ENCODE measurements around the gene LRATD1. TPM values are rescaled to one million over a fixed set of nuclear protein-coding genes. Genes with fewer than 3 reads are reported as not detected.

The LRATD1 gene
- total RNA-seq, 4 donors from 2014 or later = 41.5 to 70.9 (median 59.3) TPM

DNA sequence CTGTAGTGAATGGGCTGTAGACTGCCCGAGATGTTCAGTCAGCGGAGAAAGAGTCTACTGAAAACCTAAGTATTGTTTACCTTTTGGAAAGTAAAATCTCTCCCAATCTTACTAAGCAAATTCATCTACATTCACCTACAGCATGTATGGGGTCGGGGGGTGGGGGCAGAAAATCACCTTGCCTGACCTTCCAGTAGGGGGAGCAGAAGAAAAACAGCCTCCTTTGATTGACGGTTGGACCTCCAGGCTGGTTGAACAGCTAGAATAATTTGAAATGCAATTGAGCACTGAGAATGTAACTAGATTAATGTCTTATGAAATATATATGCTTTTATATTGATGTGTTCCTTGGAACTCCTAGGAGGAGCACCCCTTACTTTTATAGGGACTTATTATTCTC lies 10.0 kb downstream of the LRATD1 start:
- no peak for DNase-seq (ENCODE audit: low spot score in 2 of 2)
- no peak for TF ChIP-seq EP300 (IDR thresholded peaks at IDR 0.05)
- TF ChIP-seq, protein P1, sequence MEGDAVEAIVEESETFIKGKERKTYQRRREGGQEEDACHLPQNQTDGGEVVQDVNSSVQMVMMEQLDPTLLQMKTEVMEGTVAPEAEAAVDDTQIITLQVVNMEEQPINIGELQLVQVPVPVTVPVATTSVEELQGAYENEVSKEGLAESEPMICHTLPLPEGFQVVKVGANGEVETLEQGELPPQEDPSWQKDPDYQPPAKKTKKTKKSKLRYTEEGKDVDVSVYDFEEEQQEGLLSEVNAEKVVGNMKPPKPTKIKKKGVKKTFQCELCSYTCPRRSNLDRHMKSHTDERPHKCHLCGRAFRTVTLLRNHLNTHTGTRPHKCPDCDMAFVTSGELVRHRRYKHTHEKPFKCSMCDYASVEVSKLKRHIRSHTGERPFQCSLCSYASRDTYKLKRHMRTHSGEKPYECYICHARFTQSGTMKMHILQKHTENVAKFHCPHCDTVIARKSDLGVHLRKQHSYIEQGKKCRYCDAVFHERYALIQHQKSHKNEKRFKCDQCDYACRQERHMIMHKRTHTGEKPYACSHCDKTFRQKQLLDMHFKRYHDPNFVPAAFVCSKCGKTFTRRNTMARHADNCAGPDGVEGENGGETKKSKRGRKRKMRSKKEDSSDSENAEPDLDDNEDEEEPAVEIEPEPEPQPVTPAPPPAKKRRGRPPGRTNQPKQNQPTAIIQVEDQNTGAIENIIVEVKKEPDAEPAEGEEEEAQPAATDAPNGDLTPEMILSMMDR (IDR thresholded peaks at IDR 0.05) = no peak
- TF ChIP-seq POLR2A (IDR thresholded peaks at IDR 0.05) = no peak
- no peak for TF ChIP-seq POLR2AphosphoS5 (IDR thresholded peaks at IDR 0.05)
- peaks cover 4% of the 10 kb centered on the region for H3K36me3 ChIP-seq
- H3K4me3 ChIP-seq = no peak overlapping the region
- no peaks in the 10 kb centered on the region for H3K4me1 ChIP-seq
- no peaks in the 10 kb centered on the region for H3K27me3 ChIP-seq
- no peak overlapping the region for H3K27ac ChIP-seq
- no peaks in the 10 kb centered on the region for H3K9me3 ChIP-seq
- 79% methylated on average over 4 of the region's 4 CpGs for WGBS

DNA sequence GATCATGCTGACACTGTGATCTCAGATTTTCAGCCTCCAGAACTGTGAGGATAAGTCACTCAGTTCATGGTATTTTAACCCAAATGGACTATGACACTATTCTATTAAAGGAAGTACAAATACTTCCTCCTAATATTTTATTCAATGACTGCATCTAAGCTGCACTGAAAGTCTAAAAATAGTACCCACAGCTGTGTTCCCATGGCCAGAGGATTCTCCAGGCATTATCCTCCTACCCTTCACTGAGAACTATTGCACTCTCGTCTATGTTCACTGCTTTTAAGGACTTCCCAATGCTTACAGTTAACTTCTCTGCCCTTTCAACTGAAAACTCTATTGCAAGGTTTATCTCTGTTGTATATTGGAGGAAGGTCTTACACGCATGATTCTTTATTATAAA lies 15.2 kb downstream of the LRATD1 start:
- WGBS = 69% methylated on average over 2 of the region's 2 CpGs
- Histone ChIP-seq H3K27ac (no peak overlapping the region), H3K9me3 (no peaks in the 10 kb centered on the region), H3K36me3 (peaks cover 11% of the 10 kb centered on the region), H3K4me1 (no peaks in the 10 kb centered on the region), H3K4me3 (no peak overlapping the region), H3K27me3 (no peaks in the 10 kb centered on the region)
- TF ChIP-seq POLR2AphosphoS5 (IDR thresholded peaks at IDR 0.05) (no peak), POLR2A (IDR thresholded peaks at IDR 0.05) (no peak), EP300 (IDR thresholded peaks at IDR 0.05) (no peak)
- TF ChIP-seq, protein P1 (IDR thresholded peaks at IDR 0.05) = no peak
- no peak for DNase-seq (ENCODE audit: low spot score in 2 of 2)

DNA sequence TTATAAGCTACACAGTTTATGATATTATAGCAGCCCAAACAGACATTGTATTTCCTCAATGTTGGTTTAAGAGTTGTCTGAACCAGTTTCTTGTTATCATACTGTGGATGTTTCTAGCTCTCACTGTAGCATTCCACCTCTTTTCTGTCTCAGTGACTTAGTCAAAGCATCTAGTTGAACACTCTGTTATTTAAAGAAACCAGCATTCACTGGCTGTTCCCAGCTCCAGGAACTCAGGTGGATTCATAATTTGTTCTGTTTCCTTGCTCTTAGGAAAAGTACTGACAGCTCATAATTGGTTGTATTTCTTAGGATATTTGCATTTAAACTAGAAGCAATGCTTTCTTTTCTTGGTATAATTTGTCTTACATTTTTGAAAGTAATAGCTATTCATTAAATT lies 17.5 kb downstream of the LRATD1 start:
- no peak for DNase-seq (ENCODE audit: low spot score in 2 of 2)
- Histone ChIP-seq H3K4me3 (no peak overlapping the region), H3K36me3 (peaks cover 6% of the 10 kb centered on the region), H3K27me3 (no peaks in the 10 kb centered on the region), H3K9me3 (no peaks in the 10 kb centered on the region), H3K27ac (no peak overlapping the region), H3K4me1 (no peaks in the 10 kb centered on the region)
- no peak for TF ChIP-seq POLR2AphosphoS5 (IDR thresholded peaks at IDR 0.05)

DNA sequence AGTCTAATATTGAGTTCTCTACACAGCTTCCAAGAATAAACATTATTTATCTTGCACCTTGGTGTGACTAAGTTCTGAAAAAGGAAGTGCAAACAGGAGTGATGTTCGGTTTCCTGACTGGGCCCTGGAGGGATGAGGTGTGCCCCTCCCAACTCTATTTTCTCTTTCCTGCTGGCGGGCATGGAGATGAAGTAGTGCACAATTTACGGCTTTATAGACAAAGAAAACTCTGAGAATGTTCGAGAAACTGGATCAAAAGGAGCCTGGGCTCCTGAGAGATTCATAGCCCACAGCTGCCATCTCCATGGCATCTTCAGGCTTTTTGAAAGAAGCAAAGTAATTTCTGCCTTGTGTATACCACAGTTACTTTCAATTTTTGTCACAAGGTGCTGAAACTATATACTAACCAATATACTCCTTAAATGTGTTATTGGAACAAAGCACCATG lies 22.3 kb downstream of the LRATD1 start:
- H3K4me1 ChIP-seq = no peaks in the 10 kb centered on the region
- TF ChIP-seq, protein P1 (IDR thresholded peaks at IDR 0.05) = no peak
- no peak for DNase-seq (ENCODE audit: low spot score in 2 of 2)
- 45% methylated on average over 4 of the region's 4 CpGs for WGBS
- H3K36me3 ChIP-seq = no peaks in the 10 kb centered on the region
- H3K4me3 ChIP-seq = no peak overlapping the region
- no peak overlapping the region for H3K27ac ChIP-seq
- H3K9me3 ChIP-seq = no peaks in the 10 kb centered on the region
- no peaks in the 10 kb centered on the region for H3K27me3 ChIP-seq

DNA sequence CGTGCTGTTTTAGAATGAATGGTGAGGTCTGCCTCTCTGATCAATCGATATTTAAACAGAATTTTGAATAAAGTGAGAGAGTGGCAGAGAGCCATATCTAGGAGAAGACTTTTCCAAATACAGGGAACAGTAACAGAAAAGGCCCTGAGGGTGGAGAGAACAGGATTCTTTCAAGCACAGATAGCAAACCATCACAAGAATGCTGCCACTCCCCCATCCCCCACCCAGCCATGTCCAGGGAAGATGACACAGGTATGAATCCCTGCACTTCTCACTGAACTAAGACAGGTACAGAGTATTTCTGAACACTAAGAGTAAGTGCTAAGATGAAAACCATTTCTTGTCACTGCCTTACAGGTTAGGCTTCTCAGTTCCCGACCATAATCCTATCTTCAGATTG lies 23.6 kb downstream of the LRATD1 start:
- Histone ChIP-seq H3K9me3 (no peaks in the 10 kb centered on the region), H3K4me3 (no peak overlapping the region), H3K27me3 (no peaks in the 10 kb centered on the region), H3K27ac (no peak overlapping the region), H3K36me3 (no peaks in the 10 kb centered on the region), H3K4me1 (no peaks in the 10 kb centered on the region)
- DNase-seq (ENCODE audit: low spot score in 2 of 2) = no peak
- WGBS = 76% methylated on average over 3 of the region's 3 CpGs
- TF ChIP-seq EP300 (IDR thresholded peaks at IDR 0.05) = no peak
- no peak for TF ChIP-seq POLR2A (IDR thresholded peaks at IDR 0.05)
- TF ChIP-seq POLR2AphosphoS5 (IDR thresholded peaks at IDR 0.05) = no peak
- TF ChIP-seq, protein P1 (IDR thresholded peaks at IDR 0.05) = no peak

DNA sequence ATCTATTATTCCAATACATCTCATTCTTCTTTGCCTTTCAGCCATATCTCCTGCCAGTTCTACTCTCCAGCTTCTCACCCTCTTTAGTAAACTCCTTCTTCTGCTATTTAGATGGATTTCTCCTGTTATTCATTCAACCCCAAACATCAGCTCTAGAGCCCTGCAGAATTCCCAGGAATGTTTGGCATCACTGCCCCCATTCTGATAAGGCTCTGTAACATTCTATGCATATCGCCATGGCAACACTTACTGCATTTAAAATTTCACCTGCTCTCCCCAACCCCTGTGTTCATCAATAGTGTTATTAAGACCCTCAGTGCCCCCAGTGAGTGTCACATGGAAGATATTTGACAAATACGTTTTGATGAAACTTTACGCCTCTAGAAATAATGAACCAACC lies 28.6 kb downstream of the LRATD1 start:
- Histone ChIP-seq H3K27me3 (no peaks in the 10 kb centered on the region), H3K9me3 (no peaks in the 10 kb centered on the region), H3K4me1 (no peaks in the 10 kb centered on the region), H3K4me3 (no peak overlapping the region), H3K36me3 (no peaks in the 10 kb centered on the region), H3K27ac (no peak overlapping the region)
- TF ChIP-seq POLR2AphosphoS5 (IDR thresholded peaks at IDR 0.05) (no peak), EP300 (IDR thresholded peaks at IDR 0.05) (no peak), POLR2A (IDR thresholded peaks at IDR 0.05) (no peak)
- TF ChIP-seq, protein P1 (IDR thresholded peaks at IDR 0.05) = no peak
- 92% methylated on average over 3 of the region's 3 CpGs for WGBS
- no peak for DNase-seq (ENCODE audit: low spot score in 2 of 2)

All from suprapubic skin (tissue), 4 donors.